Activated CD4-positive, alpha-beta T cell treated with anti-CD3 and anti-CD28 coated beads, Interleukin-2, Interleukin-4, amounts not matched to agents 100 ng/mL and 50 ng/mL, durations not matched to agents 16 hours and 8 hours (primary cell): ENCODE results near the gene NBPF3.
"Not testable (repeated sequence)": the region's sequence is repeated elsewhere in the genome, so short reads cannot be mapped to it uniquely, and the experiment has no call there.

ENCODE experiments used
- DNase-seq: peaks from one replicate; pipeline ENCODE4 v3.0.0-alpha.2; 2020; ENCODE audit warnings: low spot score

The NBPF3 gene, protein sequence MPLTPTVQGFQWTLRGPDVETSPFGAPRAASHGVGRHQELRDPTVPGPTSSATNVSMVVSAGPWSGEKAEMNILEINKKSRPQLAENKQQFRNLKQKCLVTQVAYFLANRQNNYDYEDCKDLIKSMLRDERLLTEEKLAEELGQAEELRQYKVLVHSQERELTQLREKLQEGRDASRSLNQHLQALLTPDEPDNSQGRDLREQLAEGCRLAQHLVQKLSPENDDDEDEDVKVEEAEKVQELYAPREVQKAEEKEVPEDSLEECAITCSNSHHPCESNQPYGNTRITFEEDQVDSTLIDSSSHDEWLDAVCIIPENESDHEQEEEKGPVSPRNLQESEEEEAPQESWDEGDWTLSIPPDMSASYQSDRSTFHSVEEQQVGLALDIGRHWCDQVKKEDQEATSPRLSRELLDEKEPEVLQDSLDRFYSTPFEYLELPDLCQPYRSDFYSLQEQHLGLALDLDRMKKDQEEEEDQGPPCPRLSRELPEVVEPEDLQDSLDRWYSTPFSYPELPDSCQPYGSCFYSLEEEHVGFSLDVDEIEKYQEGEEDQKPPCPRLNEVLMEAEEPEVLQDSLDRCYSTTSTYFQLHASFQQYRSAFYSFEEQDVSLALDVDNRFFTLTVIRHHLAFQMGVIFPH

DNA sequence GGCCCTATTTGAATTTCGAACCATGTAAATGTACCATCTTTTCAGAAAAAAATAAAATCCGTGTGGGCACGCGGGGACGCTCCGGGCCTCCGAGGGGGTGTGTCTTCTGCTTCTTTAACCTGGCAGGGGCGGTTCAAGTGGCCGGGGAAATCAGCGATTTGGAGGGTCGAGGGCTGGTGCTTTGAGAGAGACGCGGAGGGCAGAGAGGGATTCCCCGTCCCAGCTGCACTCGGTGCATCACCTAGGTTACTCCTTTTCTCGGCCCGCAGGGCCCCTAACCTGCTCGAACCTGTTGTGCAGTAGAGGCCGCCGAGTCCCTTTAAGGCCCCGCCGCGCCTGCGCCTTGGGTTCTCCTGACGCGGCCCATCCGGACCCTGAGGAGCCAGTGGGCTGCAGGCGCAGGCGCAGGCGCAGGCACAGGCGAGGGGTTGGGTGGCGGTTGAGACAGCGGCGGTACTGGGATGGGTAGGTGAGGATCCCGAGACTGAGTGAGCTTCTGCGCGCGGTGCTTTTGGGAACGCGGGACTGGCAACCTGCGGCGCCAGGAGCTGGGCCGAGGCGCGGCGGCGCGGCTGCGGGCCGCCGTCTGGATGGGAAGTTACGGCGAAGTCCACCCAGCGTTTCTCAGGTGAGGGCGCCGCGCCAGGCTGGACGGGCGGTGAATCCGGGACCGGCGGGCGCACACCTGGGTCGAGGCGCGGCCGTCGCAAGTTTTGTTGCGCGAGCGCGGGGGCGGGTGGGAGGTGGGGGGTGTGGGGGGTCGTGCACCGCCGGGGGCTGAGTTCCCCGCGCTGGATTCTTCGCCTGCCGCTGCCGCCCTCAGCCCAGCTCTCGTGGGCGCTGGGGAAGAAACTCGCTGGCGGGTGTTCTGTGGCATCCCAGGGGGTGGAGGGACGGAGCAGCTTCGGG lies at the start of gene NBPF3:
TSS of gene NBPF3 (plus strand) at position 417 of the 909 bp plus-strand sequence. CDS start 4,950 bp downstream, outside the sequence.
- peak; percentile 71 for DNase-seq

DNA sequence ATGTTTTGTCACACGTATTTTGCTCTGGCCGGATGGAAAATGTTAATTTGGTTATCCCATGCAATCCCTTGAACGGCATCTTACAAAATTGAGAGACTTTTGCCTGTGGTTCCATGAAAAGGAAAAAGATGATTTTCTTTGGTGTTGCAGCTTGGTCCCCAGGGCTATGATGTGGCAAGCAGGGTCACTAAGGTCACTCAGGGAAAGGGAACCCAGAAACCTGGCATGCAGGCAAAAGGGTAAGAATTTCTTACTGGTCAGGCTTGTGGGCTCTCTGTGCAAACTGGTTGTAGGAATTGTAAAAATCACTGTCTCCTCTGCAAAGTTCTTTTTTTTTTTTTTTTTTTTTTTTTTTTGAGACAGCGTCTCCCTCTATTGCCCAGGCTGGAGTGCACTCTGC lies 48.4 kb upstream of the NBPF3 start:
- no peak for DNase-seq

DNA sequence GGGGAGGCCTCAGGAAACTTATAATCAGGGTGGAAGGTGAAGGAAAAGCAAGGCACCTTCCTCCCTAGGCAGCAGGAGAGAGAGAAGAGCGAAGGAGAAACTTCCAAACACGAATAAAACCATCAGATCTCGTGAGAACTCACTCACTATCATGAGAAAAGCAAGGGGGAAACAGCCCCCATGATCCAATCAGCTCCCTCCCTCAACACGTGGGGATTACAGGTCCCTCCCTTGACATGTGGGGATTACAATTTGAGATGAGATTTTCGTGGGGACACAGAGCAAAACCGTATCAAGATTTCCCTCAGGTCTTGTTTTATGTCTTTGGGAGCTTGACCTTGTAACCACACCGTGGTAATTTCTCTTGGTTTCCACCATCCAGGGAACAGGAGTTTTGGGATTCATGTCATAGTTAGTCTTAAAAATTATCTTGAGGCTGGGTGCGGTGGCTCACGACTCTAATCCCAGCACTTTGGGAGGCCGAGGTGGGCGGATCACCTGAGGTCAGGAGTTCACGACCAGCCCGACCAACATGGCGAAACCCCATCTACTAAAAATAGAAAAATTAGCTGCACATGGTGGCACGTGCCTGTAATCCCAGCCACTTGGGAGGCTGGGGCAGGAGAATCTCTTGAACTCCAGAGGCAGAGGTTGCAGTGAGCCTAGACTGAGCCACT lies 47.2 kb upstream of the NBPF3 start:
- no peak for DNase-seq

DNA sequence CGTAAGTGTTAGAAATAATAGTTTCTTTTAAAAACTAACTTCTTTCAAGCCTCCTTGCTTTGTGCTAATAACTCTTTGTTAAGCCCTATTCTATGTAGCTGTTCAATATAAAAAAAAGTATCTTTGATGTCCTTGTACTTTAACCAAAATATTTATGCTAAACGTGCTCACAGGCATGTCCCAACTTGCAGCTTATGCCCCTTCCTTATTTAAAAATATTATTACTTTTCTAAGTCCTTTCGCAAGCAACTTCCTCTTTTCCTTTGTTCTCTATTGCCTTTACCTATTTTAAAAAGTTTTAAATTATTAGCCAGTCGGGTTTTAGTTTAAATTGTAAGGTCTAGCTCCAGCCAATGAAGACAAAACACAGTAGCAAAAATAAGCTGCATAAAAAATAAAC lies 43.4 kb upstream of the NBPF3 start:
- no peak for DNase-seq

DNA sequence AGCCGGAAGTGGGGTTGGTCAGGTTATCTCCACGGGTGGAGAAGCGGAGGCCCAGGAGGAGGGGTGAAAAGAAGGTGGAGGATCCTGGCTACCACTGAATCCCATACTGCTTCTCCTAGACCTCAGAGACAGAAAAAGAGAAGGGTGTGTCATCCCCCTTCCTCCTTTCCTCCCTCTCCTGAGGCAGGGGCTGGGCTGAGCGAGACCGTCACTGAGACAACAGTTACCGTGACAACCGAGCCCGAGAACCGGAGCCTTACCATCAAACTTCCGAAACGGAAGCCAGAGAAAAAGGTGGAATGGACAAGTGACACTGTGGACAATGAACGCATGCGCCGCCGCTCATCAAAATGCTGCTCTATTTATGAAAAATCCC lies 42.1 kb upstream of the NBPF3 start:
- DNase-seq: peak; percentile 11

DNA sequence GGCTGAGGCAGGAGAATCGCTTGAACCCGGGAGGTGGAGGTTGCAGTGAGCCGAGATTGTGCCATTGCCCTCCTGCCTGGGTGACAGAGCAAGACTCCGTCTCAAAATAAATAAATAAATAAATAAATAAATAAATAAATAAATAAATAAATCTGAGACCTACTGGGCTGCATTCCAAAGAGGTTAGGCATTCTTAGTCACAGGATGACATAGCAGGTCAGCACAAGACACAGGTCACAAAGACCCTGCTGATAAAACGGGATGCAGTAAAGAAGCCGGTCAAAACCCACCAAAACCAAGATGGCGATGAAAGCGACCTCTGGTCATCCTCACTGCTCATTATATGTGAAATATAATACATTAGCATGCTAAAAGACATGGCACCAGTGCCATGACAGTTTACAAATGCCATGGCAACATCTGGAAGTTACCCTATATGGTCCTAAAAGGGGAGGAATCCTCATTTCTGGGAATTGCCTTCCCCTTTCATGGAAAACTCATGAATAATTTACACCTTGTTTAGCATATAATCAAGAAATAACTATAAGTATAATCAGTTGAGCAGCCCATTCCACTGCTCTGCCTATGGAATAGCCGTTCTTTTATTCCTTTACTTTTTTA lies 38.1 kb upstream of the NBPF3 start:
- DNase-seq: not testable (repeated sequence)

DNA sequence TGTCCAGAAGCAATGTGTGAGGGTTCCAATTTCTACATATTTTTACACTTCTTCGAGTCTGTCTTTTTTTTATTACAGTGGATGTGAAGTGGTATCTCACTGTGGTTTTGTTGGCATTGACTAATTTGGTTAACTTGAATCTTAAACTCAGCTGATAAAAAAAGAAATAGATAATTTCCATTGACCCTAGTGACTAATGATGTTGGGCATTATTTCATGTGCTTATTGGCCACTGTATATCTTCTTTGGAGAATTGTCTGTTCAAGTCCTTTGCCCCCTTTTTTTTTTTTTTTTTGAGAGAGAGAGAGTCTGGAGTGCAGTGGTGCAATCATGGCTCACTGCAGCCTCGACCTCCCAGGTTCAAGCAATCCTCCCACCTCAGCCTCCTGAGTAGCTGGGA lies 33.3 kb upstream of the NBPF3 start:
- no peak for DNase-seq

DNA sequence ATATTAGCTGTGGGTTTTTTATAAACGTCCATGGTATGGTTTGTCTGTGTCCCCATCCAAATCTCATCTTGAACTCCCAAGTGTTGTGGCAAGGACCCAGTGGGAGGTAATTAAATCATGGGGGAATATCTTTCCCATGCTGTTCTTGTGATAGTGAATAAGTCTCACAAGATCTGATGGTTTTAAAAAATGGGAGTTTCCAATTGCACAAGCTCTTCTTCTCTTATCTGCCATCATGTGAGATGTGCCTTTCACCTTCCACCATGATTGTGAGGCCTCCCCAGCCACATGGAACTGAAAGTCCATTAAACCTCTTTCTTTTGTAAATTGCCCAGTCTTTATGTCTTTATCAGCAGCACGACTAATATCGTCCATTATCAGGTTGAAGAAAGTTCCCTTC lies 30.0 kb upstream of the NBPF3 start:
- not testable (repeated sequence) for DNase-seq

DNA sequence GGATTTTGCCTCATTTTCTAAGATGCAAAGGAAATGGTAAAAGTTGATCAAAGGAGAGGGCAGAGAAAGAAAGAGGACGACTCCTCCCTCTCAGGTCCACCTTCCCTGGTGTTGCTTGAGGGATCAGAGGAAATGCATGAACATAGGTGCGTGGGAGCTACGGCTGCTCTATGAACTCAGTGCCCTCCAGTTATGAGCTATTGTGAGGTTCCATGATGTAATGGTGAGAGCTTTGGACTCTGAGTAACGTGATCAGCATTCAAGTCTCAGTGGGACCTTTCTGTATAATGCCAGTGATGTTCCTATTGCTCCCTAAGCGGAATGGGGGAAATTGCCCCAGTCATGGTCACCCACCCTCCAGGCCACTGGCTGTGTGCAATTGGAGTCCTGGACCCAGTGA lies 25.9 kb upstream of the NBPF3 start:
- DNase-seq: no peak

DNA sequence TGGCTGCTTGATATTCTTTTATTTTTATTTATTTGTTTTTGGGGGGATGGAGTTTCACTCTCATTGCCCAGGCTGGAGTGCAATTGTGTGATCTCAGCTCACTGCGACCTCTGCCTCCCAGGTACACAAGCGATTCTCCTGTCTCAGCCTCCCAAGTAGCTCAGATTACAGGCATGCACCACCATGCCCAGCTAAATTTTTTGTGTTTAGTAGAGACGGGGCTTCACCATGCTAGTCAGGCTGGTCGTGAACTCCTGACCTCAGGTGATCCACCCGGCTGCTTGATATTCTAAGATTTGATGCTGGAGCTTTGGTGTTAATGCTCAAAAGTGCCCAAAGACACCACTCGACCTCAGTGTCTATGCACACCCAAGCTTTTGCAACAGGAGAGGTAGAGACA lies 19.6 kb upstream of the NBPF3 start:
- DNase-seq: not testable (repeated sequence)

DNA sequence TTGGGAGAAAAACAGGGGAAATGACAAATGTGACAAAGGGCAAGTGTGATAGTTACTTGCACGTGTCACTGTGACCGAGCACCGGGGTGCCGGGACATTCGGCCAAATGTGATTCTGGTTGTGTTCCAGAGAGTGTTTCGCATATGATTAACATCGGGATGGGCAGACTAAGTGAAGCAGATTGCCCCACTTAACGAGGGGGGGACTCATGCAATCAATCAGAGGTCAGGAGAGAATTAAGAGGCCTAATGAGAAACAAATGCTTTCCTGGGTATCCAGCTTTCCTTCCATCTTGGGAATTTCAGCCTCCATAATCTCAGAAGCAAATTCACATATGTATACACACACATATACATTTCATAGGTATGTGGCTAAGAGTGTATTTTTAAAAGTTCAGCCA lies 18.6 kb upstream of the NBPF3 start:
- not testable (repeated sequence) for DNase-seq

DNA sequence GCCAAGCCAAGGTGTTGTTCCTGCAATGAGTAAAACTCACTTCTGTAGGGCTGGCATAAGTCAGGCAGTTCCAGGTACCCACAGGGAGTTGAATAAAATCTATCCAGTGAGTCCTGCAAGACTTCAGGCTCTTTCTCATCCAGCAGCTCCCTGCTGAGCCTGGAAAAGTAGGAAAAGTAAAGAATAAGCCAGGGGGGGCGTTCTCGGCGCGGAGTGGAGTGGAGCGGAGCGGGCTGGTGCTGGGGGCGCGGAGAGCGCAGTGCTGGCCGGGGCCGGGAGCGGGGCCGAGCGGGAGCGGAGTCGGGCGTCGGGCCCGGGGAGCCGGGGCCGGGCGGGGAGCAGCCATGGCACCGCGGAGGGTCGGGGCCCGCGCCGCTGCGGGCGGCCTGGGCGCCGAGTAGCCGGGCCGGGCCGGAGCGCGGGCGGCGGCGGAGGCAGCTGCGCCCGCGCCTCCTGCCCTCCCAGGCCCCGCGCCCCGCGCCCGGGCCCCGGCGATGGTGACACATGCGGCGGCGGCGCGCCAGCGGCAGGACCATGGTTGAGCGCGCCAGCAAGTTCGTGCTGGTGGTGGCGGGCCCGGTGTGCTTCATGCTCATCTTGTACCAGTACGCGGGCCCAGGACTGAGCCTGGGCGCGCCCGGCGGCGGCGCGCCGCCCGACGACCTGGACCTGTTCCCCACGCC lies 12.0 kb upstream of the NBPF3 start:
- not testable (repeated sequence) for DNase-seq

DNA sequence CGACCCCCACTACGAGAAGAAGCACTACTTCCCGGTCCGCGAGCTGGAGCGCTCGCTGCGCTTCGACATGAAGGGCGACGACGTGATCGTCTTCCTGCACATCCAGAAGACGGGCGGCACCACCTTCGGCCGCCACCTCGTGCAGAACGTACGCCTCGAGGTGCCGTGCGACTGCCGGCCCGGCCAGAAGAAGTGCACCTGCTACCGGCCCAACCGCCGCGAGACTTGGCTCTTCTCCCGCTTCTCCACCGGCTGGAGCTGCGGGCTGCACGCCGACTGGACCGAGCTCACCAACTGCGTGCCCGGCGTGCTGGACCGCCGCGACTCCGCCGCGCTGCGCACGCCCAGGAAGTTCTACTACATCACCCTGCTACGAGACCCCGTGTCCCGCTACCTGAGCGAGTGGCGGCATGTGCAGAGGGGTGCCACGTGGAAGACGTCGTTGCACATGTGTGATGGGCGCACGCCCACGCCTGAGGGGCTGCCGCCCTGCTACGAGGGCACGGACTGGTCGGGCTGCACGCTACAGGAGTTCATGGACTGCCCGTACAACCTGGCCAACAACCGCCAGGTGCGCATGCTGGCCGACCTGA lies 11.4 kb upstream of the NBPF3 start:
- DNase-seq: not testable (repeated sequence)

DNA sequence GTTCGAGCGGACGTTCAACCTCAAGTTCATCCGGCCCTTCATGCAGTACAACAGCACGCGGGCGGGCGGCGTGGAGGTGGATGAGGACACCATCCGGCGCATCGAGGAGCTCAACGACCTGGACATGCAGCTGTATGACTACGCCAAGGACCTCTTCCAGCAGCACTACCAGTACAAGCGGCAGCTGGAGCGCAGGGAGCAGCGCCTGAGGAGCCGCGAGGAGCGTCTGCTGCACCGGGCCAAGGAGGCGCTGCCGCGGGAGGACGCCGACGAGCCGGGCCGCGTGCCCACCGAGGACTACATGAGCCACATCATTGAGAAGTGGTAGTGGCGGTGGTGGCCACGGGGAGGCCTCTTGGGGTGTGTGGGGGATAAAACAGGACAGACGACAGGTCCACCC lies 10.7 kb upstream of the NBPF3 start:
- not testable (repeated sequence) for DNase-seq

DNA sequence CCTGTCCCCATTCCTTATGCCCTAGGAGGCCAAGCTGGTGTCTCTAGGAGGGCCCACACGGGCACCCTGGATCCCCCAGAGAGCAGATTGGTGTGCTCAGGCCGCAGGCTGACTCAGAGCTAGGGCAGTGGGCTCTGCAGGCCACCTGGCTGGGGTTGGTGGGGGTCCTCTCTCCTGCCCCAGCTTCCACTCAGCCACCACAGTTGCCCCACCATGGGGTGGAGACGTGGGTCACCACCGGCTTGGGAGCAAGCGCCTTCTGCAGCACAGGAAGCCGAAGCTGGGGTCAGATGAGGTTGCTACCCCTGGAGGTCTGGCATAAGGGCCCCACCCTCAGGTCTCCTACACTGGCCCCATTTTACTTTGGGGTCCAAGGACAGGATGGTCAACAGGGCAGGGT lies 9.1 kb upstream of the NBPF3 start:
- DNase-seq: not testable (repeated sequence)

DNA sequence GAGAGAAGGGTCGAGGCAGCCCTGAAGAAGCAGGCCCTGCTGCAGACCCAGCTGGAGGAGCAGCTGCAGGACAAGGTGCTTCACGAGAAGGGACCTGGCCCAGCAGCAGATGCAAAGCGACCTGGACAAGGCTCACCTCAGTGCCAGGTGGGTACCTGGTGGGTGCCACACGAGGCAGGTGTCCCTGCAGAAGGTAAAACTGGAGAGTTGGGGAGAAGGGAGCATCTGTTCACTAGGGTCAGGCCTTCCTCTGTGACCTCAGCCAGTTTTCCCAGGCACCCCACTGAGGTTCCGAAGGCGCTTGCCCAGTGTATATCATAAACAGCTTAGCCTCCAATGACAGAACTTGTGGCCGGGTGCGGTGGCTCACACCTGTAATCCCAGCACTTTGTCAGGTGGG lies 5.5 kb upstream of the NBPF3 start:
- no peak for DNase-seq

DNA sequence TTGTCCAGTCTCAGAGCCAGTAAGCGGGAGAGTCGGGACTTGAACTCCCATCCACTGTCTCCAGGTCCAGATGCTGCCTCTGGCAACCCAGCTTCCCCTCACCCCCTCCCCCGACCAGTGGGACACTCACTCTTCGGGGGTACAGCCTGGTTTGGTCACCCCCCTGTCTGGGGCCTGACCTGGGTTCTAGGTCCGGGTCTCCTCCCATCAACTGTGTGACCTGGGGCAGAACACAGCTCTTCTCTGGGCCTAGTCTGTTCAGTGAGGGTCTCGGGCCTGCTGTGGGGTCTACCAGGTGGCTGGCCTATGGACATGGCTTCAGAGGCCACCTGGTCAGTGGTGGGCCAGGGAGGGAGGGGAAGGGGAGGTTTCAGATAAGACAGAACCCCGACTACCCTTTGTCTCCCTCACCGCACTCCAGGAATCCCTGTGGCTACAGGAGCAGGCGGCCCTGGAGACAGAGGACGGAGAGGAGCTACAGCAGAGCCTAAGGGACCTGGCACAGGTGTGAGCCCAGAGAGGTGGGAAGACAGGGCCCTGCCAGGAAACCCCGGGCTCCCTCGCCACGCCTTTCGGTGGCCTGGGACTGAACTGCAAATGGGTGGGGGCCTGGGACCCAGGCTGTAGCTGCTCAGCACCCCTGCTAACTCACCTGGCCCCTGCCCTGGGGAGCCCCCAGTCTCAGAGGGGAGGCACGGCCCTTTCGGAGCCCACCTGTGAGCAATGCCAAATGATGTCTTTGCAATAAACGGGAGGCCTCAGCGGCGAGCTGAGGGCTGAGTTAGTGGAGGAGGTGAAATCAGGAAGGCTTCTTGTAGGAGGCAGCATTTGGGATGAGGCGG lies 4.1 kb upstream of the NBPF3 start:
- no peak for DNase-seq

DNA sequence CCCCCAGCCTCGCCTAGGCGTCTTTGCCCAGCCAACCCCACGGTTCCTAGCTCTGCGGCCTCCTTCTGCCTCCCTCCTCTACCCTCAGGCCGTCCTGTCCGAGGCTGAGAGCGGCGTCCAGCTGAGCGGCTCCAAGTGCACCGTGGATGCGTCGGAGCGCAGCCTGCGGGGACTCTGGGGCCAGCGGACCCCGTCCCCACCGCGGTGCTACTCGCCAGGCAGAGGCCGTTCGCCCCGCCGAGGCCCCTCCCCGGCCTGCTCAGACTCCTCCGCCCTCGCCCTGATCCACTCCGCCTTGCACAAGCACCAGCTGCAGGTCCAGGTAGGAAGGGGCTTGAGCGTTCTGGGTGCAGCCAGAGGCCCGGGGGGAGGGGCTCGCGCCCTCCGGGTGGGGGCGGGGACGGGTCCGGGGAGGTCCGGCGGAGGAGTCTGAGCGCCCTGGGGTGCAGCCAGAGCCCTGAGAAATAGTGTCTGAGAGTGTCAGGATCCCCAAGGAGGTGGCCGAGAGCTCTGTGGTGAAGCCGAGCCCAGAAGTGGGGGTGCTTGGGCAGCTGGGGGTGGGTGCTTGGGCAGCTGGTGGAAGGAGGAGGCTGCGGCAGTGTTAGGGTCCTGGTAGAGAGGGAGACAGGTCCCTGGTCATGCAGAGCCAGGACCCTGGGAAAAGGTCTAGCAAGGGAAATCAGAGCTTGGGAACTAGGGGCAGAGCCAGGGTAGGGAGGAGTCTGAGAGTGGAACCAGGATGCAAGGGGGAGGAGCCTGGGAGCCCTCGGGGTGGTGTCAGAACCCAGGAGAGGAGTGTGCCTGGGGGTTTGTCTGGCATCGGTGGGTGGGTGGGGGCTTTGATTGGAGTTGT lies 3.2 kb upstream of the NBPF3 start:
- DNase-seq: no peak

DNA sequence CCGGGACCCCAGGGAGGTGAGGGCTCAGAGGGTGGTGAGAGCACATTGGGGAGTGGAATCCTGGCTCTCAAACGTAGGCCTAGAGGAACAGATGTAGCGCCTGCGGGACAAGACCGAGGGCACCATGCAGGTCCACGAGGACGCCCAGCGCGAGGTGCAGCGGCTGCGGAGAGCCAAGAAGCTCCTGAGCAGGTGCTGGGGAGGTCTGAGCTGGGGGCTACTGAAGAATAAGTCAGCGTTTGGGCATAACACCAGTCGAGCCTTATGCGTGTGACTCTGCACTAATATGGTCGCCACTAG lies 2.6 kb upstream of the NBPF3 start:
- DNase-seq: no peak
